Endodermal cell (in vitro differentiated cells): ENCODE results near the gene TBC1D10B. TPM values are rescaled to one million over a fixed set of nuclear protein-coding genes. Genes with fewer than 3 reads are reported as not detected.

Experiments
- DNase-seq: peaks from one replicate; pipeline ENCODE4 v3.0.0-alpha.2; 2017
- H3K27ac ChIP-seq: 2 replicates; pipeline ENCODE4 v1.5.1; 2013; ENCODE audit warnings: mild to moderate bottlenecking, low read depth, low read length, moderate library complexity
- H3K27me3 ChIP-seq: 2 replicates; pipeline ENCODE4 v1.6.1; 2013; ENCODE audit warnings: mild to moderate bottlenecking, low read length, moderate library complexity; ENCODE audit not compliant: insufficient read depth, control insufficient read depth, poor library complexity, severe bottlenecking
- H3K36me3 ChIP-seq: 2 replicates; pipeline ENCODE4 v1.7.0; 2013; ENCODE audit warnings: mild to moderate bottlenecking, low read length, moderate library complexity; ENCODE audit not compliant: control insufficient read depth, insufficient read depth
- H3K4me1 ChIP-seq: one replicate; pipeline ENCODE4 v1.7.0; 2013; ENCODE audit warnings: low read length; ENCODE audit not compliant: control insufficient read depth, insufficient read depth
- H3K4me3 ChIP-seq: 2 replicates; pipeline ENCODE4 v1.5.1; 2013; ENCODE audit warnings: mild to moderate bottlenecking, low read length, moderate library complexity
- H3K9ac ChIP-seq: 2 replicates; pipeline ENCODE4 v1.6.1; 2013; ENCODE audit warnings: mild to moderate bottlenecking, low read length, moderate library complexity; ENCODE audit not compliant: poor library complexity, severe bottlenecking; ENCODE audit errors: extremely low read depth
- H3K9me3 ChIP-seq: 2 replicates; pipeline ENCODE4 v1.6.1; 2013; ENCODE audit warnings: mild to moderate bottlenecking, low read length, moderate library complexity; ENCODE audit not compliant: control insufficient read depth
- H3K27ac Mint-ChIP-seq: 2 replicates; pipeline ENCODE4 v1.8.0; 2020; ENCODE audit warnings: mixed read lengths
- H3K27me3 Mint-ChIP-seq: 2 replicates; pipeline ENCODE4 v1.8.0; 2021; ENCODE audit warnings: mild to moderate bottlenecking, mixed read lengths; ENCODE audit not compliant: insufficient read depth
- H3K36me3 Mint-ChIP-seq: 2 replicates; pipeline ENCODE4 v1.8.0; 2020; ENCODE audit warnings: low read depth, mixed read lengths
- H3K4me1 Mint-ChIP-seq: 2 replicates; pipeline ENCODE4 v1.8.0; 2020; ENCODE audit warnings: mixed read lengths
- H3K4me3 Mint-ChIP-seq: 2 replicates; pipeline ENCODE4 v1.8.0; 2020; ENCODE audit warnings: mild to moderate bottlenecking, moderate library complexity, mixed read lengths
- H3K9me3 Mint-ChIP-seq: 2 replicates; pipeline ENCODE4 v1.8.0; 2020; ENCODE audit warnings: mild to moderate bottlenecking, mixed read lengths
- CTCF ChIP-seq: fragments of 200-600 bp; sonication (generic); conservative IDR thresholded peaks from 2 replicates; pipeline ENCODE4 v1.5.0; 2021; ENCODE audit warnings: antibody characterized with exemption, mild to moderate bottlenecking
- WGBS, 2 experiments: methylation state at CpG; one replicate each; pipeline versions ENCODE4 v1.1.5 to v1.1.7; 2013; ENCODE audit warnings: missing lambda C conversion rate in 2 of 2, mixed read lengths in 1 of 2; ENCODE audit not compliant: insufficient coverage in 1 of 2, insufficient read length in 1 of 2; 5-methylcytosine and 5-hydroxymethylcytosine counted together
- total RNA-seq, 2 donors: library from RNA; stranded (reverse); fragmentation: NEBNext Ultra II Directional in 1 of 2; extraction: Animal tissue kit (Norgen Biotek cat#: 25700) in 1 of 2; gene quantifications; 2 replicates in 1 of 2; 3 replicates in 1 of 2; pipeline ENCODE4 v1.2.1, GENCODE V29; 2021

TBC1D10B gene
- total RNA-seq, 2 donors from 2014 or later, result 30.7 to 36.3 TPM

DNA sequence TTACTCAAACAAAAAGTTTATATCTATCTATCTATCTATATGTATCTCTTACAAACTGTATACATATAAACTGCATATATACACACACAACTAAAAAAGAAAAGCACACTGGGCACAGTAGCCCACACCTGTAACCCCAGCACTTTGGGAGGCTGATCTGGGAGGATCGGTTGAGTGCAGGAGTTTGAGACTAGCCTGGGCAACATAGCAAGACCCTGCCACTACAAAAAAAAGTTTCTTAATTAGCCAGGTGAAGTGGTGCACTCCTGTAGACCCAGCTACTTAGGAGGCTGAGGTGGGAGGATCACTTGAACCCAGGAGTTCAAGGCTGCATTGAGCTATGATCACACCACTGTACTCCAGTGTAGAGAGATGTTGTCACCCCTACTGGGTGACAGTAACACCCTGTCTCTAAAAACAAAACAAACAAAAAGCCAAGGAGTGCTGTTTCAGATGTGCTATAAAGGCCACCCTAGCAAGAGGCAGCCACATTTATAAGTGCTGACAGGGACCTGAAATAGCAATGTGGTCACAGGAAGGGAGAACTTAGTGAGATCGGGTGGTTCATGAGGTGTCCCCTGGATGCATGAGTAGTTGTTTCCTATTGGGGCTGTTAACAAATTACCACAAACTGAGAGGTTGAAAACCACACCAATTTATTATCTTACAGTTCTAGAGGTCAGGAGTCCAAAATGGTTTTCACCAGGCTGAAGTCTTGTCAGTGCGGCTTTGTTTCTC lies 20.0 kb downstream of the TBC1D10B start:
- Mint-ChIP-seq H3K27ac (no peak overlapping the region), H3K27me3 (no peaks in the 10 kb centered on the region), H3K9me3 (no peaks in the 10 kb centered on the region), H3K4me3 (no peak overlapping the region), H3K4me1 (peaks cover 6% of the 10 kb centered on the region), H3K36me3 (peaks cover 43% of the 10 kb centered on the region)
- no peak overlapping the region for H3K4me3 ChIP-seq
- no peak overlapping the region for H3K9ac ChIP-seq
- no peak for DNase-seq
- TF ChIP-seq CTCF, result no peak
- H3K4me1 ChIP-seq, result peaks cover 3% of the 10 kb centered on the region
- H3K36me3 ChIP-seq, result peaks cover 45% of the 10 kb centered on the region
- H3K27ac ChIP-seq, result no peak overlapping the region
- WGBS, 2 experiments, result 92% methylated on average over 3 of the region's 3 CpGs; no CpG with 5 or more reads in 1 of the 2 experiments
- no peaks in the 10 kb centered on the region for H3K9me3 ChIP-seq
- no peaks in the 10 kb centered on the region for H3K27me3 ChIP-seq

GRCh38 chr16:30349675-30350074 lies 20.6 kb downstream of the TBC1D10B start:
- H3K4me1 Mint-ChIP-seq, result peaks cover 6% of the 10 kb centered on the region
- DNase-seq, result no peak
- H3K4me3 Mint-ChIP-seq, result no peak overlapping the region
- no peaks in the 10 kb centered on the region for H3K9me3 ChIP-seq
- 94 to 100% methylated on average over 2 to 3 of the region's 3 CpGs for WGBS, 2 experiments
- H3K27ac ChIP-seq, result no peak overlapping the region
- H3K4me3 ChIP-seq, result no peak overlapping the region
- H3K27ac Mint-ChIP-seq, result no peak overlapping the region
- H3K4me1 ChIP-seq, result peaks cover 3% of the 10 kb centered on the region
- no peaks in the 10 kb centered on the region for H3K27me3 ChIP-seq
- H3K36me3 Mint-ChIP-seq, result peaks cover 43% of the 10 kb centered on the region
- no peaks in the 10 kb centered on the region for H3K27me3 Mint-ChIP-seq
- H3K36me3 ChIP-seq, result peaks cover 45% of the 10 kb centered on the region
- H3K9me3 Mint-ChIP-seq, result no peaks in the 10 kb centered on the region
- H3K9ac ChIP-seq, result no peak overlapping the region
- no peak for TF ChIP-seq CTCF

- no peak for DNase-seq
- peaks cover 44% of the 10 kb centered on the region for H3K36me3 ChIP-seq
- peaks cover 3% of the 10 kb centered on the region for H3K4me1 ChIP-seq
- H3K27me3 ChIP-seq, result no peaks in the 10 kb centered on the region
- no peaks in the 10 kb centered on the region for H3K4me1 Mint-ChIP-seq
- peaks cover 36% of the 10 kb centered on the region for H3K36me3 Mint-ChIP-seq
- H3K4me3 ChIP-seq, result no peak overlapping the region
- H3K27ac Mint-ChIP-seq, result no peak overlapping the region
- H3K9ac ChIP-seq, result no peak overlapping the region
- 95 to 100% methylated on average over 2 to 7 of the region's 7 CpGs for WGBS, 2 experiments
- H3K27me3 Mint-ChIP-seq, result no peaks in the 10 kb centered on the region
- no peaks in the 10 kb centered on the region for H3K9me3 Mint-ChIP-seq
- no peak overlapping the region for H3K27ac ChIP-seq
- no peak for TF ChIP-seq CTCF
- H3K4me3 Mint-ChIP-seq, result no peak overlapping the region
- H3K9me3 ChIP-seq, result no peaks in the 10 kb centered on the region
Measured at GRCh38 chr16:30348929-30349328, 21.4 kb downstream of the TBC1D10B start.
